NCI-H82 (cell line): ENCODE results near the gene PALMD.

Experiments used
- DNase-seq: peaks from one replicate; lab custom pipeline; 2025; lab: John Stamatoyannopoulos, UW

Gene PALMD

GRCh38 chr1:99635664-99636063 is 10.2 kb upstream of the PALMD start:
- DNase-seq: no peak

GRCh38 chr1:99636647-99637175 is 9.2 kb upstream of the PALMD start:
- DNase-seq: peak; percentile 99

GRCh38 chr1:99638853-99639252 is 7.1 kb upstream of the PALMD start:
- peak; percentile 23 for DNase-seq

GRCh38 chr1:99639408-99639807 is 6.5 kb upstream of the PALMD start:
- DNase-seq: peak; percentile 53

GRCh38 chr1:99639945-99640344 is 6.0 kb upstream of the PALMD start:
- no peak for DNase-seq

GRCh38 chr1:99640672-99641071 is 5.2 kb upstream of the PALMD start:
- DNase-seq: peak; percentile 33

- DNase-seq: no peak
Observed at GRCh38 chr1:99641558-99641957, 4.4 kb upstream of the PALMD start.

- no peak for DNase-seq
Observed at GRCh38 chr1:99642053-99642452, 3.9 kb upstream of the PALMD start.

- DNase-seq: no peak
Observed at GRCh38 chr1:99643021-99643779, 2.7 kb upstream of the PALMD start.

- peak; percentile 97 for DNase-seq
Observed at GRCh38 chr1:99644279-99645004, 1.5 kb upstream of the PALMD start.

GRCh38 chr1:99645203-99645602 is 710 bp upstream of the PALMD start:
- peak; percentile 81 for DNase-seq

- DNase-seq: peak; percentile 37
Observed at GRCh38 chr1:99646868-99647267, 955 bp downstream of the PALMD start.

GRCh38 chr1:99647490-99647889 is 1.6 kb downstream of the PALMD start:
- DNase-seq: peak; percentile 81

GRCh38 chr1:99648107-99648506 is 2.2 kb downstream of the PALMD start:
- peak; percentile 97 for DNase-seq

GRCh38 chr1:99650030-99650429 is 4.1 kb downstream of the PALMD start:
- no peak for DNase-seq

GRCh38 chr1:99650773-99651437 is 5.0 kb downstream of the PALMD start:
- peak; percentile 15 for DNase-seq

GRCh38 chr1:99652881-99653281 is 7.0 kb downstream of the PALMD start:
- no peak for DNase-seq

GRCh38 chr1:99655376-99655775 is 9.5 kb downstream of the PALMD start:
- no peak for DNase-seq

GRCh38 chr1:99656701-99657100 is 10.8 kb downstream of the PALMD start:
- no peak for DNase-seq

GRCh38 chr1:99657213-99658030 is 11.5 kb downstream of the PALMD start:
- no peak for DNase-seq

GRCh38 chr1:99658031-99658290 is 12.0 kb downstream of the PALMD start:
- DNase-seq: no peak

- peak; percentile 42 for DNase-seq
Observed at GRCh38 chr1:99659755-99660210, 13.9 kb downstream of the PALMD start.
